Lower leg skin (tissue), 4 donors: Measurements from ENCODE around the gene SEZ6. TPM values are rescaled to one million over a fixed set of nuclear protein-coding genes. Genes with fewer than 3 reads are reported as not detected.

Experiments
- DNase-seq, 2 donors: peaks; one replicate each; pipeline ENCODE4 v3.0.0-alpha.2; 2019; ENCODE audit warnings: low spot score in 2 of 2
- H3K4me3 ChIP-seq: fragments of 200-600 bp; sonication (generic); 2 replicates; pipeline ENCODE4 v1.5.1; 2017; ENCODE audit warnings: mild to moderate bottlenecking, low read depth; ENCODE audit not compliant: poor library complexity, severe bottlenecking
- POLR2A ChIP-seq, 2 donors: fragments of 450-650 bp; IDR thresholded peaks; one replicate each; pipeline ENCODE4 v1.6.1; 2016 to 2017; ENCODE audit warnings: antibody characterized with exemption in 2 of 2, mild to moderate bottlenecking in 1 of 2, moderate library complexity in 1 of 2
- whole genome bisulfite sequencing, 2 donors: methylation state at CpG; one replicate each; pipeline ENCODE4 v1.1.5; 2018; 5-methylcytosine and 5-hydroxymethylcytosine counted together
- intact Hi-C: fragments of 100-400 bp; cut with DNase I; formaldehyde crosslinking; loops from one replicate; pipeline ENCODE4 v1.15.0; 2023; ENCODE audit warnings: low total_unique reads
- total RNA-seq, 4 donors: library from RNA; depleted of rRNA; stranded (reverse); fragments of >200 nt; gene quantifications; one replicate each; pipeline ENCODE4 v1.1.0, GENCODE V29; 2016
- TF ChIP-seq, protein P1 (sequence below), 3 donors: fragments of 450-650 bp; IDR thresholded peaks; one replicate each; pipeline ENCODE4 v1.5.1; 2016; ENCODE audit warnings: antibody characterized with exemption in 3 of 3, mild to moderate bottlenecking in 3 of 3, moderate library complexity in 2 of 3

SEZ6 gene
- total RNA-seq, 4 donors from 2014 or later, result not detected

DNA sequence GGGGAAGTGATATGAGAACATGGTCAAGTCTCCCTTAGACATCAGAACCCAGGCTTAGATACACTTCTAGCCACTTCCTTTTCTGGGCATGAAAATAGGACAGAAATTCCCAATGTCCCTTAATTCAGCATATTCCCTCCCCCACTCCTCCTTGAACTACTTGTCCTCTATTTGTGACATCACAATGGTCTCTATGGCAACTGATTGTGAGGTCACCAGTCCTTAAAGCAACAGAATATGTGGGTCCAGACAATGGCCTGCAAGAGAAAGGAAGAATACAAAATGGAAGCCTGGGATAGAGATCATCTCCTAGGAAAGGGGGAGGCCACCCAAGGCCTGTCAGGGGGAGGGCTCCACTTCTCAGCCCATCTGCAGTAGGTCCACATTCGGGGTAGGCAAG, 6.7 kb upstream of the SEZ6 start:
- WGBS, 2 donors, result 85 to 95% methylated on average over 1 of the region's 1 CpG
- intact Hi-C loops, result no loop called here
- DNase-seq, result no peak

DNA sequence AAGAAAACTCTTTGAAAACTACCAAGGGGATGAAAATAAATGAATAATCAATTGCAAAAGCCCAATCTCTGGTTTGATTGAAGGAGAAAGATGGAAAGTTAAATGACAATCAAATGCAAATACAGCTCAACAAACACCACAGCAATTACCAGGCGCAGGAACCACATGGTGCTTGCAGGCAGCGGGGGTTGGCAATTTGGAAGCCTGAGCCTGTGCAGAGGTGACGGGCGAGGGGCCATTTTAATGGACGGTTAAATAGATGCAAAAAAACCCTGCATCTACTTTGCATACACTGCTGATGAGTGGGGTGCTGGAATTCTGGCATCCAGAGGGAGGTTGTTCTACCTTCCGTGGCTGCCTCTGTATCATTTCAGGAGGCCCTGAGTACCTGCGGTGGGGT, 4.8 kb upstream of the SEZ6 start:
- 65 to 69% methylated on average over 7 of the region's 7 CpGs for WGBS, 2 donors
- no peak for TF ChIP-seq POLR2A (IDR thresholded peaks at IDR 0.05)
- TF ChIP-seq, protein P1, sequence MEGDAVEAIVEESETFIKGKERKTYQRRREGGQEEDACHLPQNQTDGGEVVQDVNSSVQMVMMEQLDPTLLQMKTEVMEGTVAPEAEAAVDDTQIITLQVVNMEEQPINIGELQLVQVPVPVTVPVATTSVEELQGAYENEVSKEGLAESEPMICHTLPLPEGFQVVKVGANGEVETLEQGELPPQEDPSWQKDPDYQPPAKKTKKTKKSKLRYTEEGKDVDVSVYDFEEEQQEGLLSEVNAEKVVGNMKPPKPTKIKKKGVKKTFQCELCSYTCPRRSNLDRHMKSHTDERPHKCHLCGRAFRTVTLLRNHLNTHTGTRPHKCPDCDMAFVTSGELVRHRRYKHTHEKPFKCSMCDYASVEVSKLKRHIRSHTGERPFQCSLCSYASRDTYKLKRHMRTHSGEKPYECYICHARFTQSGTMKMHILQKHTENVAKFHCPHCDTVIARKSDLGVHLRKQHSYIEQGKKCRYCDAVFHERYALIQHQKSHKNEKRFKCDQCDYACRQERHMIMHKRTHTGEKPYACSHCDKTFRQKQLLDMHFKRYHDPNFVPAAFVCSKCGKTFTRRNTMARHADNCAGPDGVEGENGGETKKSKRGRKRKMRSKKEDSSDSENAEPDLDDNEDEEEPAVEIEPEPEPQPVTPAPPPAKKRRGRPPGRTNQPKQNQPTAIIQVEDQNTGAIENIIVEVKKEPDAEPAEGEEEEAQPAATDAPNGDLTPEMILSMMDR (IDR thresholded peaks at IDR 0.05), result no peak
- no peak for DNase-seq
- intact Hi-C loops, result no loop called here
- no peak overlapping the region for H3K4me3 ChIP-seq

More for the DNA sequence above, 6.7 kb upstream of the SEZ6 start:
- H3K4me3 ChIP-seq, result no peak overlapping the region
- TF ChIP-seq, protein P1 (IDR thresholded peaks at IDR 0.05), result no peak
- no peak for TF ChIP-seq POLR2A (IDR thresholded peaks at IDR 0.05)

DNA sequence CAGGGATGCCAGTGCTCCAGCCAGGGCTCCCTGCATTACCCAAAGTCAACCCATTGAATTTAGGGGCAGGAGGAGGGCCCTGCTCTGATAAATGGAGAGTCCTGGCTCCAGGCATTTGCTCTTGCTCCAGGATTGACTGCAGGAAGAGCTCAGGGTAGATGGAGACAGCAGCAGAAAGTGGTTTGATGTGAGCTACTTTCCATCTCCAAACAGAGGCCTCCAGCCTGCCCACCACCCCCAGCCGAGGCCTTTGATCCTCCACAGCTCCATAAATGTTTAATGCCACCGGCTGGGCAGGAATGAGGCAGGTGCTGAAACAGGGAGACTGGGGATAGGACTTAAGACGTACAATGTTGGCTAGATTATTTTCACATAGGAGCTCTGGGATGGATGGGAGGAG, 4.3 kb upstream of the SEZ6 start:
- TF ChIP-seq, protein P1 (IDR thresholded peaks at IDR 0.05), result no peak
- TF ChIP-seq POLR2A (IDR thresholded peaks at IDR 0.05), result no peak
- intact Hi-C loops, result no loop called here
- 36 to 38% methylated on average over 3 of the region's 3 CpGs for WGBS, 2 donors
- no peak overlapping the region for H3K4me3 ChIP-seq
- no peak for DNase-seq

GRCh38 chr17:29008591-29008990, 2.8 kb upstream of the SEZ6 start:
- intact Hi-C loops, result no loop called here
- no peak for DNase-seq
- H3K4me3 ChIP-seq, result no peak overlapping the region
- 78 to 81% methylated on average over 3 of the region's 3 CpGs for WGBS, 2 donors
- TF ChIP-seq, protein P1 (IDR thresholded peaks at IDR 0.05), result no peak
- no peak for TF ChIP-seq POLR2A (IDR thresholded peaks at IDR 0.05)

DNA sequence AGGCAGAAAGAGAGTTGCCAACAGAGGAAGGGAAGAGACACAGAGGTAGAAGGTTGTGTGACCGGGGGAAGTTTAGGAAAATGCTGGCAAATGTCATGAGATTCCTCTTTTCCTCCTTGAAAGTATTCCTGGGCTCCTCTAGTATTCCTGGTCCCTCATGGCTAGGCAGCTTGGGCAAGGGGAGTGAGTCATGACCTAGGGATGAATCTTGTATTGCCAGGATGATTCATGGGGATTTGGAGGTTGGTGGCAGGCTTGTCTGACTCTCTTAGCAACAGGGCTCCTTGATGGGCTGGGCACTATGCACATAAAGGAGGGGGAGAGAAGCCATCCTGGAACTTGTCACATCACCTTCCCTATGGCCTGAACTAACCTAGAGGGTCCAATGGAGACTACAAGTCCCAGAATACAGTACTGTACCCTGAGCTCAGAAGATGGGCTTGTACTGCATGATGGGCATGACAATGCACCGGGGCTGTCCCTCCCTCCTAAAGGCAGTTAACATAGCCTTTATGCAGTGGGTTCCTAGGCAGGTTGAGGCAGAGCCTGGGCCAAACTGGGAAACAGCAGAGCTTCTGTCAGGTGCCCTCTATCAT, 2.1 kb upstream of the SEZ6 start:
- WGBS, 2 donors, result 52 to 55% methylated on average over 2 of the region's 2 CpGs
- intact Hi-C loops, result no loop called here
- DNase-seq, result no peak
- H3K4me3 ChIP-seq, result no peak overlapping the region
- TF ChIP-seq, protein P1 (IDR thresholded peaks at IDR 0.05), result no peak
- TF ChIP-seq POLR2A (IDR thresholded peaks at IDR 0.05), result no peak

DNA sequence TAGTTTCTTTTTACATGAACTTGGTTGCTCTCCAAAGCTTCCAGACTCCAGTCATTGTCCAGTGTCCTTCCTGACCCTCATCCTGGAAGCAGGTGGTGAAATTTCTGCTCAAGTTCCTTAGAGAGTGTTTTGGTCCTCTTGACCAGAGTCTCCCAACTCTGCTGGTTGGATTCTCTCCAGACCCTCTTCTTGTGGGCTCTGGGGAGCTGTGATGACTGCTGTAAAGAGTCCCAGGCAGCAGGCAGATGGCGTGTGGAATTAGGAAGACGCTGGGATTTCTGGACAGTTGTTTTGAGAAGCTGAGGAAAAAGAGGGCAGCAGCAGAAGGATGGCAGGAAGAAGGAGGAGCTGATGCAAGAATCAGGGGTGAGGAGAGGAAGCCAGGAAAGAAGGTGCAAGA, 1.6 kb upstream of the SEZ6 start:
- H3K4me3 ChIP-seq, result no peak overlapping the region
- no peak for TF ChIP-seq POLR2A (IDR thresholded peaks at IDR 0.05)
- TF ChIP-seq, protein P1 (IDR thresholded peaks at IDR 0.05), result no peak
- WGBS, 2 donors, result 31 to 37% methylated on average over 2 of the region's 2 CpGs
- intact Hi-C loops, result no loop called here
- no peak for DNase-seq
